Left ventricle myocardium inferior (tissue), 1 donor: ENCODE results near the gene DPF3. TPM values are rescaled to one million over a fixed set of nuclear protein-coding genes. Genes with fewer than 3 reads are reported as not detected.

Source experiments
- DNase-seq: peaks from one replicate; pipeline ENCODE4 v3.0.0-alpha.2; 2020
- H3K27ac ChIP-seq: fragments of 200-600 bp; replicated peaks from 2 replicates; pipeline ENCODE4 v1.8.0; 2021
- H3K27me3 ChIP-seq: fragments of 200-600 bp; 2 replicates; pipeline ENCODE4 v1.8.0; 2021; ENCODE audit warnings: low read depth
- H3K36me3 ChIP-seq: fragments of 200-600 bp; 2 replicates; pipeline ENCODE4 v1.8.0; 2021
- H3K4me1 ChIP-seq: fragments of 200-600 bp; 2 replicates; pipeline ENCODE4 v1.8.0; 2021
- H3K4me3 ChIP-seq: fragments of 200-600 bp; 2 replicates; pipeline ENCODE4 v1.8.0; 2021; ENCODE audit warnings: mild to moderate bottlenecking, moderate library complexity
- H3K9me3 ChIP-seq: fragments of 200-600 bp; replicated peaks from 2 replicates; pipeline ENCODE4 v1.8.0; 2021
- intact Hi-C: fragments of 100-400 bp; cut with micrococcal nuclease; formaldehyde crosslinking; loops from one replicate; pipeline ENCODE4 v1.11.0; 2022
- total RNA-seq: library from RNA; stranded (reverse); fragmentation: NEBNext Ultra II Directional; extraction: Animal tissue kit (Norgen Biotek cat#: 25700); gene quantifications from one replicate; pipeline ENCODE4 v1.2.1, GENCODE V29; 2021
- TF ChIP-seq, protein P1 (sequence below): fragments of 200-600 bp; IDR thresholded peaks from 2 replicates; pipeline ENCODE4 v1.8.0; 2021; ENCODE audit warnings: antibody characterized with exemption, mild to moderate bottlenecking, borderline replicate concordance
- donor health status: DM: no; HTN: yes; CAD: no; lungs with severe emphysema.

The DPF3 gene
- total RNA-seq, 1 donor from 2014 or later, result 37.7 TPM

DNA sequence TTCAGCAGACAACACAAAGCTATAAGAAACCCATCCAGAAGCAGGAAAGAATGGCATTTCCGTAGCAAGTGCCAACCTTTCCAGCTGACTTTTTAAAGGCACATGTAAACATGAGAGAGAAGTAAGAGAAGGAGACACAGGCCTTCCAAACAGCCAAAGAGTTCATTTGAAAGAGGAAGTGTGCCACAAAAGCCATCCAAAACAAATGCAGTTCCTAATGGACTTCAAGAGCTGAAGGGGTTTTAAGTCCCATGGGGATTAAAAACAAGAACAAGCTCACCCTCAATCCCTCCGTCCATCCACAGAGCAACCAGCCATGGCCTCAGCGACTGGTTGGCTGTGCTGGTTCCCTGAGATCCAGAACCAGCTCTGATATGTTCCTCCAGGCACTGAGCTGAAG is 4.5 kb upstream of the DPF3 start:
- Histone ChIP-seq H3K36me3 (no peaks in the 10 kb centered on the region), H3K4me3 (no peak overlapping the region), H3K4me1 (peaks cover 26% of the 10 kb centered on the region), H3K27me3 (no peaks in the 10 kb centered on the region), H3K27ac (no peak overlapping the region), H3K9me3 (no peaks in the 10 kb centered on the region)
- DNase-seq, result no peak
- TF ChIP-seq, protein P1, sequence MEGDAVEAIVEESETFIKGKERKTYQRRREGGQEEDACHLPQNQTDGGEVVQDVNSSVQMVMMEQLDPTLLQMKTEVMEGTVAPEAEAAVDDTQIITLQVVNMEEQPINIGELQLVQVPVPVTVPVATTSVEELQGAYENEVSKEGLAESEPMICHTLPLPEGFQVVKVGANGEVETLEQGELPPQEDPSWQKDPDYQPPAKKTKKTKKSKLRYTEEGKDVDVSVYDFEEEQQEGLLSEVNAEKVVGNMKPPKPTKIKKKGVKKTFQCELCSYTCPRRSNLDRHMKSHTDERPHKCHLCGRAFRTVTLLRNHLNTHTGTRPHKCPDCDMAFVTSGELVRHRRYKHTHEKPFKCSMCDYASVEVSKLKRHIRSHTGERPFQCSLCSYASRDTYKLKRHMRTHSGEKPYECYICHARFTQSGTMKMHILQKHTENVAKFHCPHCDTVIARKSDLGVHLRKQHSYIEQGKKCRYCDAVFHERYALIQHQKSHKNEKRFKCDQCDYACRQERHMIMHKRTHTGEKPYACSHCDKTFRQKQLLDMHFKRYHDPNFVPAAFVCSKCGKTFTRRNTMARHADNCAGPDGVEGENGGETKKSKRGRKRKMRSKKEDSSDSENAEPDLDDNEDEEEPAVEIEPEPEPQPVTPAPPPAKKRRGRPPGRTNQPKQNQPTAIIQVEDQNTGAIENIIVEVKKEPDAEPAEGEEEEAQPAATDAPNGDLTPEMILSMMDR, result no peak
- intact Hi-C loops, result loop anchor here (10.0 kb wide), 1 partner anchor 84 kb away; no protein-coding TSS in a partner anchor

DNA sequence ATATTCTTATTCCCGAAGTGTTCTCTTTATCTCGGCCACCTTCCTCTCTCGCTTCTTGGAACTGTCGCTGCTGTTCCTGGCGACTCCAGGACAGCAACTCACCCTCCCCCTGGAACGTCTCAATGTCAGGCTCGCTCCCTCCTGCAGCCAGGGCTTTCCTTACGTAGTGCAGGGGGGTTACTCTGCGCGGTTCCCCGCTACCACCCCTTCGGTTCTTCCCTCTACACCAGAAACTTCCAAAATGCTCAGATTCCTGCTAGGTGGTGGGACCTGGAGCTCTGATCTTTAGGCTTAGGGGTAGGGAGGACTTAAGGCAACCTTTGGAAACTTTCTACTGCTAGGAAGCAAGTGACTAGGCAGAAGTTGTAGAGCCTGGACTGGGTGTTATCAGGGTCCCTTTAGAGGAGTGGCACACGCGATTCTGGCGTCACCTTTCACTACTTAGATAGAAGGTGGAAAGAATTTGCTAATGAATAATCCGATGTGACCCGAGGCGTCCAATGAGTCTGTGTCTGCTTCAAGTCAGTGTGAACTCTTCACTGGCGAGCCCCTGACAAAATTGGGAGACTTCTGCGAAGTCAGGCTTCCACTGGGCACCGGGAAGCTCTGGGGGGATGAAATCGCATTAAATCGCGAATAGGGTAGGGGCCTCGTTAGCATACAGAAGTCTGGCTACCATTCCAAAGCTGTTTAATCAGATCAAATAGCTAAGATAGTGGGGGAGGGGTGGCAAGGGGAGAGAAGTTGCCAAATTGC is 900 bp upstream of the DPF3 start:
- intact Hi-C loops, result loop anchor here (10.0 kb wide), 1 partner anchor 80 kb away; no protein-coding TSS in a partner anchor
- Histone ChIP-seq H3K36me3 (no peaks in the 10 kb centered on the region), H3K9me3 (no peaks in the 10 kb centered on the region), H3K27me3 (peaks cover 15% of the 10 kb centered on the region), H3K4me3 (peak overlapping the region; percentile 78), H3K4me1 (peaks cover 47% of the 10 kb centered on the region), H3K27ac (peak overlapping the region; percentile 90)
- peak; percentile 24 for DNase-seq
- TF ChIP-seq, protein P1, result no peak

GRCh38 chr14:72894323-72894622 is 372 bp upstream of the DPF3 start:
- peak overlapping the region; percentile 78 for H3K4me3 ChIP-seq
- DNase-seq, result no peak
- TF ChIP-seq, protein P1, result no peak
- peaks cover 47% of the 10 kb centered on the region for H3K4me1 ChIP-seq
- H3K36me3 ChIP-seq, result no peaks in the 10 kb centered on the region
- peaks cover 15% of the 10 kb centered on the region for H3K27me3 ChIP-seq
- intact Hi-C loops, result loop anchor here (10.0 kb wide), 1 partner anchor 79 kb away; no protein-coding TSS in a partner anchor
- peak overlapping the region; percentile 90 for H3K27ac ChIP-seq
- H3K9me3 ChIP-seq, result no peaks in the 10 kb centered on the region

DNA sequence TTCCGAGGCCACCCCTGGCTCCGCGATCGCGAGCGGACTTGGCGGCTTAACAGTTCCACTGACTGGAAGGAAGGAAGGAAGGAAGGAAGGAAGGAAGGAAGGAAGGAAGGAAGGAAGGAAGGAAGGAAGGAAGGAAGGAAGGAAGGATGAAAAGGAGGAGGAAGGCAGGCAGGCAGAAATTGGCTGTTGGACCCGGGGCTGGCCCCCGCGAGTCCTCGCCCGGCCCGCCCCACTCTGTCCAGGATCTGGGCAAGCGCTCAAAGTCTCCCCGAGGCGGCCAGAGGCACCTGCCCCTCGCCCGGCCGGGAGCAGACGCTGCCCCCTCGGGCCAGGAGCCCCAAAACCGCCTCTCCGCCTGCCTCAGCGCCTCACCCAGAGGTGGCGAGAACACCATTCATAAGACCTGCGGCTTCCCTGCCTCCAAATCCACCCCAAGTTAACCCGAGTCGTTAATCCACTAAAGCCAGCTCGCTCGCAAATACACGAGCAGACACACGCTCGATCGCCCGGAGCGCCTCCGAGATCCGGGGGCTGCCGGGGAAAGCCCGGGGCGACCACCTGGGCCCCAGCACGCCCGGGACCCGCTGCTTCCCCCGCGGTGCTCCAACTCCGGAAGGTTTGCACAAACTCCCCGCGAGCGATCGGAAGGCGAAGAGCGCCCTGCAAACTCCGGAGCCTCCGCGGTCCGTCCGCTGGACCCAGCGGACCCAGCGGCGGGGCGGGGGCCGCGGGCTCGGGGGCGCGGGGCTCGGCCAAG is 844 bp downstream of the DPF3 start:
- intact Hi-C loops, result loop anchor here (10.0 kb wide), 1 partner anchor 78 kb away; no protein-coding TSS in a partner anchor
- H3K27ac ChIP-seq, result peak overlapping the region; percentile 90
- H3K4me3 ChIP-seq, result peak overlapping the region; percentile 78
- peaks cover 15% of the 10 kb centered on the region for H3K27me3 ChIP-seq
- DNase-seq, result peak; percentile 26
- H3K4me1 ChIP-seq, result peaks cover 60% of the 10 kb centered on the region
- H3K36me3 ChIP-seq, result no peaks in the 10 kb centered on the region
- TF ChIP-seq, protein P1, result no peak
- no peaks in the 10 kb centered on the region for H3K9me3 ChIP-seq

DNA sequence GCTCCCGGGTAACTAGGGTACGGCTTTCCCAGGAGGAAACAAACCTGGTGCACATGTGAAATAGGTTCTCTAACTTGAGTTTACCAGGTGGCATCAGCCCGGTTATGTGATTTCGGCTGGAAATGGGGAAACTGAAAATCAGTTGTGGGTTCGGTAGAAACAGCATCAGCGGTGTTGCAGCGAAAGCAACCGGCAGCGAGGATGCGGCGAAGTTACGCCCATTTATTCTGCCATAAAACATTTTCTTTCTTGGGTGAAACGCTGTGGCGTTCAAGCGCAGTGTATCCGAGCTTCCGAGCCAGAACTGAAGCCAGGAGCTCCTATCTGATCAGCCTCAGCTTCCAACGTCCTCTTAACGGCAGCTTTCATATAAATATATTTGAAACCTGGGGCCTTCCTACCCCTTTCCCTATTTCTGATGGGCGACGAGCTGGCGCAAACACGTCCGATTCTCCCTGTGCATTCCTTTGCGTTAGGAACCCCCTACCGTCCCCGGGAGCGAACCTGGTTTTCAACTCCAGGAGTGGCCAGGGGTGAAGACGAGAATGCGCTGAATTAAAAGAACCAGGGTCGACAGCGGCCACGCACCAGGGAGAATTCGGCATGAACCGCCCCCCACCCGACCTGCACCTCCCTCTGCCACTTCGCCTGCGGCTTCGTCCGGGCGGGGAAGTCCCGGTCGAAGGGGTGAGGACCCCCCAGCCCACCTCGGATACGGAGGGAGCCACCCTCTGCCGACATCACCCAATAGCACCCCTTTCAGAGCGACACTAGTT is 1.6 kb downstream of the DPF3 start:
- Histone ChIP-seq H3K36me3 (no peaks in the 10 kb centered on the region), H3K4me1 (peaks cover 63% of the 10 kb centered on the region), H3K27me3 (peaks cover 15% of the 10 kb centered on the region), H3K4me3 (peak overlapping the region; percentile 78), H3K27ac (peak overlapping the region; percentile 90), H3K9me3 (no peaks in the 10 kb centered on the region)
- intact Hi-C loops, result loop anchor here (10.0 kb wide), 1 partner anchor 77 kb away; no protein-coding TSS in a partner anchor
- no peak for DNase-seq
- TF ChIP-seq, protein P1, result no peak
